Measurements from ENCODE around the gene IL22RA2.

IL22RA2 gene

DNA sequence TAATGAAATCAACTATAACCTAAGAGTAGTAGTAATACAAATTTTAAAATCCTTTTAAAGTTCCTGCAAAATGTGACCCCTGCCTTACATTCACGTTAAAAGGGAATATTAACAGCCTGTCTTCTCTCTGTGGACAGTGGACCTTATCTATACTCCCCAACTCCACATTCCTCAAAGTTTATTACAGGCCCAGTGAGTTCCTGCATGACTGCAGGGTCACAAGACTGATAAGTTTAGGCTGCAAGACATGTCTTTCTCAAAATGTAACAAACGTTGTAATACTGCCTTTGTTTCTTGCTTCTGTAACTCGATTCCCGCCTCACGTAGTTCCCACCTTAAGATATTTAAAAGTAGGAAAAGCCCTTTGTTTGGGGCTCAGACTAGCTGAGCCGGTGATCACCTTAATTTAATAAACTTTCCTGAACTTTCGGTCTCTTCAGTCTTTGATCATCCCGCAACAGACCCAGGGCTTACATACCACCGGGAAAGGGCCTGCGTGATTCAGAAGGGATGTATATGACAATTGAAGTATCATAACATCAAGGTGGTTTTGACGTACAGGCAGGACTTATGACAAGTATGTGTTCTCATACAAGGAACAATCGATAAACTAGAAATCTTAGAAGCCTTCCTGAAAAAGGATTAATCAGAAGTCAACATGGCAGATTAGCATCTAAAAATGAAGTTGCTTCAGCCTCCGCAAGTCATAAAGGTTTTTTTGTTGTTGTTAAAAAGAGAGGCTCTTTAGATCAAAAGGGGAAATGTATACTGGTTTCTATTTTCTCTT, 3.0 kb downstream of the IL22RA2 start:
- DNase-seq (ENCODE audit: low spot score), result no peak
- in situ Hi-C loops (cut with MboI; ENCODE audit: low sequenced_read_pairs, unreplicated experiment), result no loop called here
- TF ChIP-seq, protein P1, sequence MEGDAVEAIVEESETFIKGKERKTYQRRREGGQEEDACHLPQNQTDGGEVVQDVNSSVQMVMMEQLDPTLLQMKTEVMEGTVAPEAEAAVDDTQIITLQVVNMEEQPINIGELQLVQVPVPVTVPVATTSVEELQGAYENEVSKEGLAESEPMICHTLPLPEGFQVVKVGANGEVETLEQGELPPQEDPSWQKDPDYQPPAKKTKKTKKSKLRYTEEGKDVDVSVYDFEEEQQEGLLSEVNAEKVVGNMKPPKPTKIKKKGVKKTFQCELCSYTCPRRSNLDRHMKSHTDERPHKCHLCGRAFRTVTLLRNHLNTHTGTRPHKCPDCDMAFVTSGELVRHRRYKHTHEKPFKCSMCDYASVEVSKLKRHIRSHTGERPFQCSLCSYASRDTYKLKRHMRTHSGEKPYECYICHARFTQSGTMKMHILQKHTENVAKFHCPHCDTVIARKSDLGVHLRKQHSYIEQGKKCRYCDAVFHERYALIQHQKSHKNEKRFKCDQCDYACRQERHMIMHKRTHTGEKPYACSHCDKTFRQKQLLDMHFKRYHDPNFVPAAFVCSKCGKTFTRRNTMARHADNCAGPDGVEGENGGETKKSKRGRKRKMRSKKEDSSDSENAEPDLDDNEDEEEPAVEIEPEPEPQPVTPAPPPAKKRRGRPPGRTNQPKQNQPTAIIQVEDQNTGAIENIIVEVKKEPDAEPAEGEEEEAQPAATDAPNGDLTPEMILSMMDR (IDR thresholded peaks at IDR 0.05; ENCODE audit: borderline replicate concordance, control extremely low read depth, extremely low read depth, insufficient read depth, missing control alignments), result no peak

DNA sequence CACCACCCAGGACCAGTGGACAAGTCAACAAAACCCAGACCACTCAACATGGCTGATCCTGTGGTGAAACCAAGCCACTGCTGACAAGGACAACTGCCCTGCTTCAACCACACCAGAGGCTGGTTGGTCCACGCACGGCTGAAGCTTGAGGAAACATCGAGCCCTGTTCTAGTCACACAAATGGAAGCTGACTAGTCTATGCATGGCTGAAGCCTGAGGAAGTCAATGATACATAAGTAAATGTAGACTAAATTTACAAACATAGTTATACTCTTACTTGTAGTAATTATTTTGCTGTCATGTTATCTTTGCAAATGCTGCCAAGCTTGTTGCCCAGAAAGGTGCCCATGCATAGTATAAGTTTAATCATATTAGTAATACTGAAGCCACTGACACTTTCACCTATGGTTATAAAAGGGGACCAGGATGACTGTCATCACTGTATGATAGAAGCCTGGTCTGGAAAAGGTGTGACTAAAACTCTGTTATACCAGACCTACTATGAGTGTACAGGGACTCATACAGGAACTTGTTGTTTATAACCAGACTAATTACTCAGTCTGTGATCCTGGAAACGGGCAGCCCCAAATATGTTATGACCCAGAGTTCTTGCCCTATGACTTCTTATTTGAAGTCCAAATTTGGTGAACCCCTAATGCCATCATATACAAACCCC, 5.6 kb downstream of the IL22RA2 start:
- no peak for DNase-seq (ENCODE audit: low spot score)
- in situ Hi-C loops (cut with MboI; ENCODE audit: low sequenced_read_pairs, unreplicated experiment), result no loop called here
- TF ChIP-seq, protein P1 (IDR thresholded peaks at IDR 0.05; ENCODE audit: borderline replicate concordance, control extremely low read depth, extremely low read depth, insufficient read depth, missing control alignments), result no peak

DNA sequence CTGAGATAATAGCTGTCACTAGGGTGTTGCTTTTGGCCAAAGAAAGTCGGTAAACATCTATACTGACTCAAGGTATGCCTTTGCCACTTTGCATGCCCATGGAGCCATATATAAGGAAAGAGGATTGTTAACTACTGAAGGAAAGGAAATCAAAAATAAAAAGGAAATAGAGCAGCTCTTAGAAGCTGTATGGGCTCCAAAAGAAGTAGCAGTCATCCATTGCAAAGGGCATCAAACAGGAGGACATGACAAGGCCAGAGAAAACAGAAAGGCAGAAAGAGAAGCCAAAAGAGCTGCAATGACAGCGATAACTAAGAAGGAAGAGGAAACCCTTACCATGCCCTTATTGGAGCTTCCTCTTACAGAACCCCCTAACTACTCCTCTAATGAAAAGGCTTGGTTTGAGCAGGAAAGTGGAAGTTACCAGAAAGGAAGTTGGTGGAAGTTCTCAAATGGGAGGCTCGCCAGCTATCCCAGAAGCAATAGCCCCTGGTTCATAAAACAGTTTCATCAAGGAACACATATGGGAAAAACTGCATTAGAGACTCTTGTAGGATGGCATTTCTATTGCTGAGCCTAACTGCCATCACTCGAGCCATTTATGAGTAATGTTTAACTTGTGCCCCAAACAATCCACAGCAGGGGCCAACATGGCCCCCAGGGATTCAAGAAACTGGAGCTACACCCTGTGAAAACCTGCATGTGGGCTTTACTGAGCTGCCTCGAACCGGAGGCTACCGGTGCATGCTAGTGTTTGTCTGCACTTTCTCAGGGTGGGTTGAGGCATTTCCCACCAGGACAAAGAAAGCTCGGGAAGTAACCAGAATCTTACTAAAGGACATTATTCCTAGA, 7.0 kb downstream of the IL22RA2 start:
- in situ Hi-C loops (cut with MboI; ENCODE audit: low sequenced_read_pairs, unreplicated experiment), result no loop called here
- TF ChIP-seq, protein P1 (IDR thresholded peaks at IDR 0.05; ENCODE audit: borderline replicate concordance, control extremely low read depth, extremely low read depth, insufficient read depth, missing control alignments), result no peak
- DNase-seq (ENCODE audit: low spot score), result no peak

DNA sequence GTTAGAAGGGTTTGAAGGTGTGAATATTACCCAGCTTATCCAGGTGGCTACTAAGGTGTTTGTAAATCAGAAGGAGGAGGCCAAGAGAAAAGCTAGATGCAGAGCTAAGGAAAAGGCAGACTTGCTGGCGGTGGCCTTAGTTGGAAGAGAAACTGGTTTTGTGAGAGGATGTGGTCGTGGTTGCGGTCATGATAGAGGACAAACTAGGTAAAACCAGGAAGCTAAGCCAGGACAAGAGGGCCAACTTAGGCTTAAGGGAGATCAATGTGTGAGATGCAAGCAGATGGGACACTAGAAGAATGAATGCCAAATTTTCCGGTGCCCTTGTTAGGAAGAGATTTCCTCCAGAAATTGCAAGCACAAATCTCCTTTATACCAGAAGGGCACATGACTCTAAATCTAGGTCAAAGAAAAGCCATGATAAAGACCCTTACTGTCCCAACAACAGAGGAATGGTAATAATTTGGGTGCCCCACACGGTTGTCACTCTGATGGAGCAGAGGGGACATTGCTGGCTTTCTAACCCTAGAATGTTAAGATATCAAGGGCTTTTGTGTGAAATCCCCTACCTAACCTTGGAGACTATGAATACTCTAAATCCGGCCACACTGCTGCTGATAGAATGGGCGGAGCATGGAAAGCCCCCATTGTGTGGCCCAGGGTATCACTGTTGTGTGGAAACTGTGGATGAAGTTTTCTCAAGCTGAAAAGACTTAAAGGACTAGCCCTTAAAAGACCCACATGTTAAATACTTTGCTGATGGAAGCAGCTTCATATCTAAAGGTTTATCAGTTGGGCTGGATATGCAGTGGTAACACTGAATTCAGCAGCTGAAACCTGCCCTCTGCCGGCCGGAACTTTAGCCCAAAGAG, 7.8 kb downstream of the IL22RA2 start:
- peak; percentile 39 for DNase-seq (ENCODE audit: low spot score)
- in situ Hi-C loops (cut with MboI; ENCODE audit: low sequenced_read_pairs, unreplicated experiment), result no loop called here
- TF ChIP-seq, protein P1 (IDR thresholded peaks at IDR 0.05; ENCODE audit: borderline replicate concordance, control extremely low read depth, extremely low read depth, insufficient read depth, missing control alignments), result peak; percentile 56

DNA sequence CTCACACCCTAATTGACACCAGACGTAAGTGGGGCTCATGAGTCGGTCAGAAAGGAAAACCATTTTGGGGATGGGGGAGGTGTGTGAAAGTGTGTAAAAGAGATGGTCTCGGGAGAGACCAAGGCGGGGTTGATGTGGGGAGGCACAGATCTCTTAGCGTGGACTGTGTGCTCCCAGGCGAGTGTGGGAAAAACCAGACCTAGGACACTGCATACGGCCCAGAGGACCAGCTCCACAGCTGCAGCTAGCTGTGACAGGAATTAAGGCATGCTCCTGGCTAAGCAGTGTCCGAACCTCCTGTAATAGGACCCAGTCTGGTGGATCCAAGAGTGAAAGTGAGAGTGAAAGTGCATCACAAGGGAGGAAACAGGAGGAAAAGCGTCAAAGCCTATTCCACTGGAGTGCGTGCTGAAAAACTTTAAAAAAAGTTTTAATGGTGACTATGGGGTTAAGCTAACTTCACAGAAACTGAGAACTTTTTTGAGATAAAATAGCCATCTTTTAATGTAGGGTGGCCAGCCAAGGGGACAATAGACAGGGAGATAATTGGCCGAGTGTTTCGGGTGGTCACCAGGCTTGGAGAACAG, 9.6 kb downstream of the IL22RA2 start:
- DNase-seq (ENCODE audit: low spot score), result no peak
- TF ChIP-seq, protein P1 (IDR thresholded peaks at IDR 0.05; ENCODE audit: borderline replicate concordance, control extremely low read depth, extremely low read depth, insufficient read depth, missing control alignments), result no peak
- in situ Hi-C loops (cut with MboI; ENCODE audit: low sequenced_read_pairs, unreplicated experiment), result no loop called here
